Right atrium auricular region (tissue), 2 donors: ENCODE data around the gene ARHGEF37. TPM values are rescaled to one million over a fixed set of nuclear protein-coding genes. Genes with fewer than 3 reads are reported as not detected.

Experiments used
- DNase-seq: peaks from one replicate; pipeline ENCODE4 v3.0.0-alpha.2; 2019; ENCODE audit warnings: low spot score
- H3K27ac ChIP-seq, 2 donors: fragments of 200-600 bp; sonication (generic); 1 replicate in 1 of 2; 2 replicates in 1 of 2; pipeline ENCODE4 v1.5.1; 2016 to 2019
- H3K27me3 ChIP-seq, 2 donors: fragments of 200-600 bp; sonication (generic); one replicate each; pipeline versions ENCODE4 v1.5.1 to v1.6.0; 2017 to 2019
- H3K36me3 ChIP-seq: fragments of 200-600 bp; sonication (generic); one replicate; pipeline ENCODE4 v1.5.1; 2016
- H3K4me1 ChIP-seq, 2 donors: fragments of 200-600 bp; sonication (generic); one replicate each; pipeline versions ENCODE4 v1.5.1 to v1.6.0; 2017 to 2019
- H3K4me3 ChIP-seq, 2 donors: fragments of 200-600 bp; sonication (generic); 1 replicate in 1 of 2; 2 replicates in 1 of 2; pipeline ENCODE4 v1.5.1; 2017 to 2019; ENCODE audit warnings: mild to moderate bottlenecking in 1 of 2, moderate library complexity in 1 of 2
- H3K9me3 ChIP-seq, 2 donors: fragments of 200-600 bp; sonication (generic); one replicate each; pipeline ENCODE4 v1.5.1; 2019
- total RNA-seq, 2 donors: library from RNA; depleted of rRNA; stranded (reverse); fragments of >200 nt; gene quantifications; one replicate each; pipeline ENCODE4 v1.1.0, GENCODE V29; 2016
- TF ChIP-seq, protein P1 (sequence below), 2 donors: fragments of 200-600 bp; sonication (generic); IDR thresholded peaks; one replicate each; pipeline ENCODE4 v1.5.1; 2019; ENCODE audit warnings: antibody characterized with exemption in 2 of 2

The ARHGEF37 gene
- total RNA-seq, 2 donors from 2014 or later = 11.0 to 13.7 TPM

DNA sequence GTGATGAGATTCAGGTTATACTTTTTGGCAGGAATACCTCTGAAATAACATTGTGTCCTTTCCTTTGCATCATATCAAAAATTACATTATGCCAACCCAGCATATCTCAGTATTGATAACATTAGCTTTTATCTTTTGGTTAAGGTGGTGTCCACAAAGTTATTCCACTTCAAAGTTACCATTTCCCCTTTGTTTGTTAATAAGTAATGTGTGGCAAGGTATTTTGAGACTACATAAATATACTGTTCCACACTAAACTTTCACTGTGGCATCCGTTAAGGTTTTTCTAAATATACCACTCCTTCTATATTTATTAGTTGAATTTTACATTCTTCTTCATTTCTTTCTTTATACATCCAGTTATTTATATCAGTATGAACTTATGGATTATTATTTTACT lies 14.1 kb upstream of the ARHGEF37 start:
- Histone ChIP-seq H3K4me1 (peaks cover 0 to 19% of the 10 kb centered on the region in 2 donors), H3K36me3 (no peaks in the 10 kb centered on the region), H3K27me3 (no peaks in the 10 kb centered on the region), H3K4me3 (no peak overlapping the region), H3K9me3 (no peaks in the 10 kb centered on the region), H3K27ac (no peak overlapping the region)
- TF ChIP-seq, protein P1, sequence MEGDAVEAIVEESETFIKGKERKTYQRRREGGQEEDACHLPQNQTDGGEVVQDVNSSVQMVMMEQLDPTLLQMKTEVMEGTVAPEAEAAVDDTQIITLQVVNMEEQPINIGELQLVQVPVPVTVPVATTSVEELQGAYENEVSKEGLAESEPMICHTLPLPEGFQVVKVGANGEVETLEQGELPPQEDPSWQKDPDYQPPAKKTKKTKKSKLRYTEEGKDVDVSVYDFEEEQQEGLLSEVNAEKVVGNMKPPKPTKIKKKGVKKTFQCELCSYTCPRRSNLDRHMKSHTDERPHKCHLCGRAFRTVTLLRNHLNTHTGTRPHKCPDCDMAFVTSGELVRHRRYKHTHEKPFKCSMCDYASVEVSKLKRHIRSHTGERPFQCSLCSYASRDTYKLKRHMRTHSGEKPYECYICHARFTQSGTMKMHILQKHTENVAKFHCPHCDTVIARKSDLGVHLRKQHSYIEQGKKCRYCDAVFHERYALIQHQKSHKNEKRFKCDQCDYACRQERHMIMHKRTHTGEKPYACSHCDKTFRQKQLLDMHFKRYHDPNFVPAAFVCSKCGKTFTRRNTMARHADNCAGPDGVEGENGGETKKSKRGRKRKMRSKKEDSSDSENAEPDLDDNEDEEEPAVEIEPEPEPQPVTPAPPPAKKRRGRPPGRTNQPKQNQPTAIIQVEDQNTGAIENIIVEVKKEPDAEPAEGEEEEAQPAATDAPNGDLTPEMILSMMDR (IDR thresholded peaks at IDR 0.05) = no peak
- no peak for DNase-seq

DNA sequence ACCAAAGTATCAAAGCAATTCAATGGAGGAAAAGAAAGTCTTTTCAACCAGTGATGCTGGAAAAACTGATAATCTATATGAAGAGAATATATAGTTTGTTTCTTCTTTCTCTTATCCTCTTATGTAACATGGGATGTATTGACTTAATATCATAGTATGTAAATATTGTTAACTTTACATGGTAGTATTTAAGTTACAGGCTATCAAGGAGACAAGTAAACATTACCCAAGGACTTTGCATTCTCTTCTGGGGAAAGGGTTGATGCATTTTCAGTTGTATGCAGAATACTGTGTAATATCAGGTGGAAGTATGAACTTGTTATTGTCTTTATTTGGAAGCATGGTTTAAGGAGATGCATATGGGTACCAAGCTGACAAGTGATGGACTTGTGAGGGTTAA lies 9.1 kb upstream of the ARHGEF37 start:
- no peaks in the 10 kb centered on the region for H3K9me3 ChIP-seq
- no peak overlapping the region for H3K4me3 ChIP-seq
- H3K27me3 ChIP-seq = no peaks in the 10 kb centered on the region
- H3K36me3 ChIP-seq = no peaks in the 10 kb centered on the region
- H3K4me1 ChIP-seq = peaks cover 0 to 4% of the 10 kb centered on the region in 2 donors
- TF ChIP-seq, protein P1 (IDR thresholded peaks at IDR 0.05) = no peak
- no peak overlapping the region for H3K27ac ChIP-seq
- no peak for DNase-seq

GRCh38 chr5:149572576-149573231 lies 8.6 kb upstream of the ARHGEF37 start:
- no peaks in the 10 kb centered on the region for H3K27me3 ChIP-seq
- no peak overlapping the region for H3K27ac ChIP-seq
- peaks cover 0 to 4% of the 10 kb centered on the region in 2 donors for H3K4me1 ChIP-seq
- no peak for DNase-seq
- TF ChIP-seq, protein P1 (IDR thresholded peaks at IDR 0.05) = no peak
- no peaks in the 10 kb centered on the region for H3K9me3 ChIP-seq
- H3K36me3 ChIP-seq = no peaks in the 10 kb centered on the region
- no peak overlapping the region for H3K4me3 ChIP-seq

DNA sequence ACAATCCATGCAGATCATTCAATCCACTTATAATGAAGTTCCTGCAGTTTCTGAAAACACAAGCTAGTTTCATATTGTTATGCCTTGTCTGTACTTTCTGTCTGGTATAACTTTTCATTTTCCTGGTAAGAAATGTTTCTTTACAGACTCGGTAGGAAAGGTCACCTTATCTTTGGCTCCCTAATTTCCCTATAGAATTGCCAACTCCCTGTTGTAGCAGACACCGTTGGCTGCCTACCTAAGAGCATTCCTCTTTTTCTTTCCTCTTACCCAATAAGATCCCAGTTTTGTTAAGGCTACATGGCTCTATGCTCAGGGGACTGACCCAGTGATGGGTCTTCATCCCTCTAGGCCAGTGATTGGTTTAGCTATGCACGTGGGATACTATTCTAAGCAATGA lies 6.2 kb upstream of the ARHGEF37 start:
- TF ChIP-seq, protein P1 (IDR thresholded peaks at IDR 0.05) = no peak
- no peaks in the 10 kb centered on the region for H3K27me3 ChIP-seq
- peaks cover 0 to 4% of the 10 kb centered on the region in 2 donors for H3K4me1 ChIP-seq

GRCh38 chr5:149576021-149576420 lies 5.3 kb upstream of the ARHGEF37 start:
- H3K4me1 ChIP-seq = peaks cover 0 to 10% of the 10 kb centered on the region in 2 donors
- H3K27me3 ChIP-seq = no peaks in the 10 kb centered on the region
- DNase-seq = no peak
- TF ChIP-seq, protein P1 (IDR thresholded peaks at IDR 0.05) = no peak
- no peak overlapping the region for H3K27ac ChIP-seq
- no peak overlapping the region for H3K4me3 ChIP-seq
- no peaks in the 10 kb centered on the region for H3K9me3 ChIP-seq
- H3K36me3 ChIP-seq = no peaks in the 10 kb centered on the region

More for the DNA sequence above, 6.2 kb upstream of the ARHGEF37 start:
- Histone ChIP-seq H3K4me3 (no peak overlapping the region), H3K36me3 (no peaks in the 10 kb centered on the region), H3K27ac (no peak overlapping the region), H3K9me3 (no peaks in the 10 kb centered on the region)
- DNase-seq = no peak

DNA sequence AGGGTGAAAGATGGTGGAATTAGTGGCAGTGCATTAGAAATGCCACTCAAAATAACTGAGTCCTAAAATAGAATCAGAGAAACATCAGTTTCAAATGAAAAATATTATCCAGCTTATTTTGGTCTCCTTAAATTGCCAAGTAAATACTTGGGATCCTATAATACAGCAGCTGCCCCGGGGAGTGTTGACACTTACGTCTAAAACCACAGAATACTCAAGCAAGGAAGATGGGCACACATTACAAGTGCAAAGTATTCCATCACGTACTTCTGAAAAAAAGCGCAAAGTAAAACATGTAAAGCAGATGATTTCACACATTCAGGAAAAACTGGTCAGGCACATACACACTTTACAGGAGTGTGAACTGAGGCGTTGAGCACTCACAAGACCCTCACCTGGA lies 2.4 kb upstream of the ARHGEF37 start:
- no peak overlapping the region for H3K27ac ChIP-seq
- no peaks in the 10 kb centered on the region for H3K9me3 ChIP-seq
- no peak for DNase-seq
- H3K4me3 ChIP-seq = no peak overlapping the region
- no peaks in the 10 kb centered on the region for H3K36me3 ChIP-seq
- H3K27me3 ChIP-seq = no peaks in the 10 kb centered on the region
- TF ChIP-seq, protein P1 (IDR thresholded peaks at IDR 0.05) = no peak
- H3K4me1 ChIP-seq = peaks cover 0 to 29% of the 10 kb centered on the region in 2 donors
